DOHH2 (cell line): ENCODE results near the gene SCNN1A.

Experiments
- EZH2phosphoT487 ChIP-seq: fragments of 200-600 bp; sonication (generic); IDR thresholded peaks from 2 replicates; pipeline ENCODE4 v1.6.1; 2017; ENCODE audit warnings: borderline replicate concordance, mild to moderate bottlenecking, antibody characterized with exemption, low read length, moderate library complexity, mixed read lengths
- TF ChIP-seq, protein P1 (sequence below): fragments of 200-600 bp; sonication (generic); IDR thresholded peaks from one replicate; pipeline ENCODE4 v1.5.1; 2014; ENCODE audit warnings: antibody characterized with exemption, mild to moderate bottlenecking, low read depth, low read length; ENCODE audit not compliant: poor library complexity, severe bottlenecking

DNA sequence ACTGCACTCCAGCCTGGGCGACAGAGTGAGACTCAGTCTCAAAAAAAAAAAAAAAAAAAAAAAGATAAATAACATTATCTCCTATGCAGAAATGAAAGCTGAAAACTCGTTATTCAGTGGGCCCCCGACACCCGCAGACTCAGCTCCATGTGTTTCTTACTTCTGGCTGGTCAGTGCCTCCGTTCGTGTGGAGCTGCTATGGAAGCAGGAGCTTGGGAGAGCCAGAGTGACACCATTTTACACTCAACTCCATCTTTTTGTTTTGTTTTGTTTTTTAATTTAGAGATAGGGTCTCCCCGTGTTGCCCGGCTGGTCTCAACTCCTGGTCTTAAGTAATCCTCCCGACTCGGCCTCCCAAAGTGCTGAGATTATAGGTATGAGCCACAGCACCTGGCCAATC lies 78.2 kb downstream of the SCNN1A start:
- TF ChIP-seq, protein P1, sequence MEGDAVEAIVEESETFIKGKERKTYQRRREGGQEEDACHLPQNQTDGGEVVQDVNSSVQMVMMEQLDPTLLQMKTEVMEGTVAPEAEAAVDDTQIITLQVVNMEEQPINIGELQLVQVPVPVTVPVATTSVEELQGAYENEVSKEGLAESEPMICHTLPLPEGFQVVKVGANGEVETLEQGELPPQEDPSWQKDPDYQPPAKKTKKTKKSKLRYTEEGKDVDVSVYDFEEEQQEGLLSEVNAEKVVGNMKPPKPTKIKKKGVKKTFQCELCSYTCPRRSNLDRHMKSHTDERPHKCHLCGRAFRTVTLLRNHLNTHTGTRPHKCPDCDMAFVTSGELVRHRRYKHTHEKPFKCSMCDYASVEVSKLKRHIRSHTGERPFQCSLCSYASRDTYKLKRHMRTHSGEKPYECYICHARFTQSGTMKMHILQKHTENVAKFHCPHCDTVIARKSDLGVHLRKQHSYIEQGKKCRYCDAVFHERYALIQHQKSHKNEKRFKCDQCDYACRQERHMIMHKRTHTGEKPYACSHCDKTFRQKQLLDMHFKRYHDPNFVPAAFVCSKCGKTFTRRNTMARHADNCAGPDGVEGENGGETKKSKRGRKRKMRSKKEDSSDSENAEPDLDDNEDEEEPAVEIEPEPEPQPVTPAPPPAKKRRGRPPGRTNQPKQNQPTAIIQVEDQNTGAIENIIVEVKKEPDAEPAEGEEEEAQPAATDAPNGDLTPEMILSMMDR: no peak
- TF ChIP-seq EZH2phosphoT487: no peak
